ENCODE data around the gene SHISAL2B.
"Not testable (repeated sequence)": the region's sequence is repeated elsewhere in the genome, so short reads cannot be mapped to it uniquely, and the experiment has no call there.

SHISAL2B gene

DNA sequence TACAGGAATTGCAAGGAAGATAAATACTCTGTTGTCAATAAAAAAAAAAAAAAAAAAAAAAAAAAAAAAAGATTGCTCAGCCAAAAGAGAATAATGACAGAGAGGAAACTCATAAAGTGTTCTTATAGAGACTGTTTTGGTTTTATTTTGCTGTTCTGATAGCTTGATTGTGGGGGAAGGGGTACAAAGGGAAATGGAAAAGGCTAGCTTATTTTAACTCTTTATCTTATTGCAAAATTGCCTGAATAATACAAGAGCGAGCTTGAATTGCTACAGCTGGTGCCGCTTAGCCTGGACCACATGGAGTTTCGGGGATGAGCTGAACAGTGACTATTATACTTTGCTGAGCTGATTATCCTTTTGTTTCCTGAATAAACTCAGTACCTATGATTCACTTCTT is 31.0 kb upstream of the SHISAL2B start:
- peaks cover 0 to 17% (median 6%) of the 10 kb centered on the region in 5 experiments for H3K27me3 ChIP-seq (replicated peaks in 2 of 5; ENCODE audit: control insufficient read depth in 4 of 5, insufficient read depth in 5 of 5, low read length in 4 of 5)
- DNase-seq = no peak
- H3K27ac ChIP-seq (ENCODE audit: insufficient read depth in 1 of 2, low read depth in 1 of 2, low read length in 2 of 2, poor library complexity in 1 of 2, severe bottlenecking in 2 of 2) = no peak overlapping the region
- H3K4me1 ChIP-seq (ENCODE audit: control extremely low read depth in 1 of 4, control insufficient read depth in 4 of 4, insufficient read depth in 4 of 4, low read length in 3 of 4) = no peaks in the 10 kb centered on the region
- no peak overlapping the region for H3K4me3 ChIP-seq (ENCODE audit: control insufficient read depth in 1 of 7, extremely low read depth in 1 of 7, insufficient read depth in 4 of 7, low read depth in 2 of 7, low read length in 6 of 7)
- CTCF ChIA-PET = no interaction called here
- POLR2A ChIA-PET = no interaction called here
- no peaks in the 10 kb centered on the region for H3K36me3 ChIP-seq (ENCODE audit: control insufficient read depth in 4 of 4, insufficient read depth in 4 of 4, low read length in 3 of 4)
- WGBS (ENCODE audit: insufficient coverage) = 100% methylated on average over 1 of the region's 3 CpGs
- peaks cover 0 to 4% (median 0%) of the 10 kb centered on the region in 5 experiments for H3K9me3 ChIP-seq (ENCODE audit: control extremely low read depth in 1 of 5, control insufficient read depth in 4 of 5, insufficient read depth in 2 of 5, low read depth in 1 of 5, low read length in 4 of 5)

DNA sequence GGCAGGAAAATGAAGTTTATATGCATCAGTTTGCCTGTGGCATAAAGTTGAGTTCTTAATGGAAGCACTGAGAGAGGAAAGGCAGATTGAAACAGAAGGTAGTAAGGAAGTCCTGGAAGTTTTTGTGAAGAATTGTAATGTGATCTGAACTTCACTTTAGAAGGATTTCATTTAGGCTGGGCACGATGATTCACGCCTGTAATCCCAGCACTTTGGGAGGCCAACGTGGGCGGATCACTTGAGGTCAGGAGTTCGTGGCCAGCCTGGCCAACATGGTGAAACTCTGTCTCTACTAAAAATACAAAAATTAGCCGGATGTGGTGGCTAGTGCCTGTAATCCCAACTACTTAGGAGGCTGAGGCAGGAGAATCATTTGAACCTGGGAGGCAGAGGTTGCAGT is 27.1 kb upstream of the SHISAL2B start:
- CTCF ChIA-PET; H3K4me1 ChIP-seq (ENCODE audit: control extremely low read depth in 1 of 4, control insufficient read depth in 4 of 4, insufficient read depth in 4 of 4, low read length in 3 of 4); H3K4me3 ChIP-seq (ENCODE audit: control insufficient read depth in 1 of 7, extremely low read depth in 1 of 7, insufficient read depth in 4 of 7, low read depth in 2 of 7, low read length in 6 of 7); H3K27ac ChIP-seq (ENCODE audit: insufficient read depth in 1 of 2, low read depth in 1 of 2, low read length in 2 of 2, poor library complexity in 1 of 2, severe bottlenecking in 2 of 2); DNase-seq; H3K36me3 ChIP-seq (ENCODE audit: control insufficient read depth in 4 of 4, insufficient read depth in 4 of 4, low read length in 3 of 4); POLR2A ChIA-PET; H3K9me3 ChIP-seq (ENCODE audit: control extremely low read depth in 1 of 5, control insufficient read depth in 4 of 5, insufficient read depth in 2 of 5, low read depth in 1 of 5, low read length in 4 of 5): not testable (repeated sequence)
- 95% methylated on average over 3 of the region's 6 CpGs for WGBS (ENCODE audit: insufficient coverage)
- H3K27me3 ChIP-seq (replicated peaks in 2 of 5; ENCODE audit: control insufficient read depth in 4 of 5, insufficient read depth in 5 of 5, low read length in 4 of 5) = peaks cover 0 to 19% (median 8%) of the 10 kb centered on the region in 5 experiments

DNA sequence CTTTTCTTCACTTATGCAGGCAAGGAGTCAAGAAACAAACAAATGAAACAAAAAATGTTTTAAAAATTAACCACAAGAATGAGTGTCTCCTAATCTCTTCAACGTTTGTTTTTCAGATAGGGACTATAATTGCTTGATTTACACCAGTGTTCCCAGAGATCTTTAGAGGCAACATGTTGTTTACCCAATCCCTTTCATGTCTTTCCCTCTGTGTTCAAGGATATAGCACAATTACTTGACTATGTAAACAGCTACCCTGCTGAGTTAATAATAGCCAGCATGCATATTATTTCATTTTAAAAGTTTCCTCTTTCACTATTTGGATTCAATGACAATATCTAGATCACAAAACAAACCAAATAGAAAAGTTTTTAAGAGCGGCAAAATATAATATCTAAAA is 25.1 kb upstream of the SHISAL2B start:
- H3K36me3 ChIP-seq (ENCODE audit: control insufficient read depth in 4 of 4, insufficient read depth in 4 of 4, low read length in 3 of 4) = no peaks in the 10 kb centered on the region
- H3K27ac ChIP-seq (ENCODE audit: insufficient read depth in 1 of 2, low read depth in 1 of 2, low read length in 2 of 2, poor library complexity in 1 of 2, severe bottlenecking in 2 of 2) = no peak overlapping the region
- H3K4me1 ChIP-seq (ENCODE audit: control extremely low read depth in 1 of 4, control insufficient read depth in 4 of 4, insufficient read depth in 4 of 4, low read length in 3 of 4) = no peaks in the 10 kb centered on the region
- H3K27me3 ChIP-seq (replicated peaks in 2 of 5; ENCODE audit: control insufficient read depth in 4 of 5, insufficient read depth in 5 of 5, low read length in 4 of 5) = peaks cover 0 to 14% (median 5%) of the 10 kb centered on the region in 5 experiments
- H3K4me3 ChIP-seq (ENCODE audit: control insufficient read depth in 1 of 7, extremely low read depth in 1 of 7, insufficient read depth in 4 of 7, low read depth in 2 of 7, low read length in 6 of 7) = no peak overlapping the region
- no peak for DNase-seq
- peaks cover 0 to 2% (median 0%) of the 10 kb centered on the region in 5 experiments for H3K9me3 ChIP-seq (ENCODE audit: control extremely low read depth in 1 of 5, control insufficient read depth in 4 of 5, insufficient read depth in 2 of 5, low read depth in 1 of 5, low read length in 4 of 5)
- 22% methylated on average over 1 of the region's 2 CpGs for WGBS (ENCODE audit: insufficient coverage)
- ChIA-PET POLR2A (no interaction called here), CTCF (no interaction called here)

DNA sequence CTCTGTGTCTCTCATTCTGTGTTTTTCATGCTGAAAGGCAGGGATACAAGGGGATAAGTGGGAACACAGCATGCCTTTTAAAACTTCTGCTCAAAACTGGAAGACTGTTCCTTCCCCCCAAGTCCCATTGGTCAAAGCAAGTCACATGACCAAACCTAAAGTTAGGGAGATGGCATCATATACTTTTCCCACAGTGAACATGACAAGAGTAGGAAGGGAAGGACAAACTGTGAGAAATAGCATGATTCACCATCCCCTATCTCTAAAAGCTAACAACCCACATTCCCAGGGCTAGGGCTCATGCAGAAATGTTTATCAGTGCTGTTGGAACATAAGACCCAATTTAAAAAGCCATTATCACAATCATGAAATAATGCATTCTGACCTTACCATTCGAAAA is 24.2 kb upstream of the SHISAL2B start:
- Histone ChIP-seq H3K4me1 (ENCODE audit: control extremely low read depth in 1 of 4, control insufficient read depth in 4 of 4, insufficient read depth in 4 of 4, low read length in 3 of 4) (no peaks in the 10 kb centered on the region), H3K9me3 (ENCODE audit: control extremely low read depth in 1 of 5, control insufficient read depth in 4 of 5, insufficient read depth in 2 of 5, low read depth in 1 of 5, low read length in 4 of 5) (peaks cover 0 to 2% (median 0%) of the 10 kb centered on the region in 5 experiments), H3K36me3 (ENCODE audit: control insufficient read depth in 4 of 4, insufficient read depth in 4 of 4, low read length in 3 of 4) (no peaks in the 10 kb centered on the region), H3K27me3 (replicated peaks in 2 of 5; ENCODE audit: control insufficient read depth in 4 of 5, insufficient read depth in 5 of 5, low read length in 4 of 5) (peaks cover 0 to 10% (median 2%) of the 10 kb centered on the region in 5 experiments), H3K4me3 (ENCODE audit: control insufficient read depth in 1 of 7, extremely low read depth in 1 of 7, insufficient read depth in 4 of 7, low read depth in 2 of 7, low read length in 6 of 7) (no peak overlapping the region), H3K27ac (ENCODE audit: insufficient read depth in 1 of 2, low read depth in 1 of 2, low read length in 2 of 2, poor library complexity in 1 of 2, severe bottlenecking in 2 of 2) (no peak overlapping the region)
- no peak for DNase-seq
- ChIA-PET CTCF (no interaction called here), POLR2A (no interaction called here)
- WGBS (ENCODE audit: insufficient coverage) = 80% methylated on average over 1 of the region's 1 CpG

DNA sequence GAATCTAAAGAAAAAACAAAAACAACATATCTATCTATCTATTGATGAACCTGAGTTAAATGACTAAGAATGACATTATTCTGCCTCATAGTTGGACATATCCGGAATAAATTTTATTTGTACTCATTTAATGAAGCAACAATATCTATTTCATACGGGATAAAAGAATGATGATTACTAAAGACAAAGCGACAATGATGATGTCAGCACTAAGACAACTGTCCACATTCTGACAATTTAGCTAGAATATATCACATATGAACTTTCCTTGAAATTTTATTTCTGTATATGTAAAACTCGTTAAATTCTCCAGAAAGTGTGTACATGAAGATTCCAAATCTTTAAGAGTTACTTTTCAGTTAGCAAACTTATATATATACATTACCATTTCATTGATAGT is 23.2 kb upstream of the SHISAL2B start:
- Histone ChIP-seq H3K36me3 (ENCODE audit: control insufficient read depth in 4 of 4, insufficient read depth in 4 of 4, low read length in 3 of 4) (no peaks in the 10 kb centered on the region), H3K4me1 (ENCODE audit: control extremely low read depth in 1 of 4, control insufficient read depth in 4 of 4, insufficient read depth in 4 of 4, low read length in 3 of 4) (no peaks in the 10 kb centered on the region), H3K4me3 (ENCODE audit: control insufficient read depth in 1 of 7, extremely low read depth in 1 of 7, insufficient read depth in 4 of 7, low read depth in 2 of 7, low read length in 6 of 7) (no peak overlapping the region), H3K27me3 (replicated peaks in 2 of 5; ENCODE audit: control insufficient read depth in 4 of 5, insufficient read depth in 5 of 5, low read length in 4 of 5) (peaks cover 0 to 6% (median 2%) of the 10 kb centered on the region in 5 experiments), H3K9me3 (ENCODE audit: control extremely low read depth in 1 of 5, control insufficient read depth in 4 of 5, insufficient read depth in 2 of 5, low read depth in 1 of 5, low read length in 4 of 5) (peaks cover 0 to 2% (median 0%) of the 10 kb centered on the region in 5 experiments), H3K27ac (ENCODE audit: insufficient read depth in 1 of 2, low read depth in 1 of 2, low read length in 2 of 2, poor library complexity in 1 of 2, severe bottlenecking in 2 of 2) (no peak overlapping the region)
- ChIA-PET POLR2A (no interaction called here), CTCF (no interaction called here)
- no peak for DNase-seq
- WGBS (ENCODE audit: insufficient coverage) = no CpG with 5 or more reads among the region's 4 CpGs

GRCh38 chr5:64670277-64670676 is 20.0 kb upstream of the SHISAL2B start:
- POLR2A ChIA-PET = no interaction called here
- Histone ChIP-seq H3K36me3 (ENCODE audit: control insufficient read depth in 4 of 4, insufficient read depth in 4 of 4, low read length in 3 of 4) (no peaks in the 10 kb centered on the region), H3K9me3 (ENCODE audit: control extremely low read depth in 1 of 5, control insufficient read depth in 4 of 5, insufficient read depth in 2 of 5, low read depth in 1 of 5, low read length in 4 of 5) (no peaks in the 10 kb centered on the region), H3K4me3 (ENCODE audit: control insufficient read depth in 1 of 7, extremely low read depth in 1 of 7, insufficient read depth in 4 of 7, low read depth in 2 of 7, low read length in 6 of 7) (no peak overlapping the region), H3K4me1 (ENCODE audit: control extremely low read depth in 1 of 4, control insufficient read depth in 4 of 4, insufficient read depth in 4 of 4, low read length in 3 of 4) (no peaks in the 10 kb centered on the region), H3K27me3 (replicated peaks in 2 of 5; ENCODE audit: control insufficient read depth in 4 of 5, insufficient read depth in 5 of 5, low read length in 4 of 5) (peaks cover 0 to 2% (median 0%) of the 10 kb centered on the region in 5 experiments), H3K27ac (ENCODE audit: insufficient read depth in 1 of 2, low read depth in 1 of 2, low read length in 2 of 2, poor library complexity in 1 of 2, severe bottlenecking in 2 of 2) (no peak overlapping the region)
- CTCF ChIA-PET = interaction anchor here (1.0 to 1.3 kb wide), 3 partner anchors 10 to 34 kb away, joined by 3 to 4 read pairs (median 4); no protein-coding TSS in a partner anchor
- no peak for DNase-seq
- WGBS (ENCODE audit: insufficient coverage) = 100% methylated on average over 1 of the region's 1 CpG

GRCh38 chr5:64671678-64672077 is 18.6 kb upstream of the SHISAL2B start:
- 100% methylated on average over 3 of the region's 3 CpGs for WGBS (ENCODE audit: insufficient coverage)
- POLR2A ChIA-PET = no interaction called here
- no peaks in the 10 kb centered on the region for H3K9me3 ChIP-seq (ENCODE audit: control extremely low read depth in 1 of 5, control insufficient read depth in 4 of 5, insufficient read depth in 2 of 5, low read depth in 1 of 5, low read length in 4 of 5)

More at GRCh38 chr5:64671678-64672077, 18.6 kb upstream of the SHISAL2B start:
- Histone ChIP-seq H3K36me3 (ENCODE audit: control insufficient read depth in 4 of 4, insufficient read depth in 4 of 4, low read length in 3 of 4) (no peaks in the 10 kb centered on the region), H3K27me3 (replicated peaks in 2 of 5; ENCODE audit: control insufficient read depth in 4 of 5, insufficient read depth in 5 of 5, low read length in 4 of 5) (no peaks in the 10 kb centered on the region), H3K4me3 (ENCODE audit: control insufficient read depth in 1 of 7, extremely low read depth in 1 of 7, insufficient read depth in 4 of 7, low read depth in 2 of 7, low read length in 6 of 7) (no peak overlapping the region), H3K27ac (ENCODE audit: insufficient read depth in 1 of 2, low read depth in 1 of 2, low read length in 2 of 2, poor library complexity in 1 of 2, severe bottlenecking in 2 of 2) (no peak overlapping the region), H3K4me1 (ENCODE audit: control extremely low read depth in 1 of 4, control insufficient read depth in 4 of 4, insufficient read depth in 4 of 4, low read length in 3 of 4) (no peaks in the 10 kb centered on the region)
- CTCF ChIA-PET = no interaction called here
- DNase-seq = no peak

All from common myeloid progenitor, CD34-positive (primary cell).